Endothelial cell of umbilical vein (primary cell): Measurements from ENCODE around the gene STK24. TPM values are rescaled to one million over a fixed set of nuclear protein-coding genes. Genes with fewer than 3 reads are reported as not detected.

Source experiments
- BruUV-seq: library from RNA; stranded (reverse); fragments of 400-500 nt; replicated peaks from 2 replicates; lab custom pipeline; 2021; lab: Mats Ljungman, UMichigan
- CTCF ChIA-PET: fragments of 300-600, 350-600 bp; sonication (Branson Sonifier 250); formaldehyde crosslinking; loops from one replicate; lab custom pipeline; 2021; ENCODE audit warnings: antibody characterized with exemption, inconsistent platforms; lab: Charles Lee
- POLR2A ChIA-PET: fragments of 300-600, 350-600 bp; sonication (Branson Sonifier 250); formaldehyde crosslinking; loops from one replicate; lab custom pipeline; 2021; ENCODE audit warnings: antibody characterized with exemption, inconsistent platforms; lab: Charles Lee
- DNase-seq: peaks from one replicate; pipeline ENCODE4 v3.0.0-alpha.2; 2011; ENCODE audit warnings: low read depth, low spot score
- FAIRE-seq: peaks from 2 replicates; lab custom pipeline; 2011; peaks lifted over from hg19 to GRCh38; lab: Jason Lieb, UNC
- H2AFZ ChIP-seq: 2 replicates; pipeline ENCODE4 v1.6.0; 2012; ENCODE audit warnings: low read depth, low read length, control low read depth, inconsistent platforms
- H3K27ac ChIP-seq: 2 replicates; pipeline ENCODE4 v1.5.1; 2011; ENCODE audit warnings: low read depth, mild to moderate bottlenecking, control low read depth, low read length, moderate library complexity; ENCODE audit not compliant: insufficient read depth
- H3K27me3 ChIP-seq, 2 experiments: 2 replicates each; pipeline versions ENCODE4 v1.6.0 to v1.6.1; 2011; ENCODE audit warnings: low read length in 2 of 2, mixed read lengths in 1 of 2; ENCODE audit not compliant: control insufficient read depth in 2 of 2, insufficient read depth in 2 of 2
- H3K36me3 ChIP-seq, 2 experiments: 2 replicates in 1 of 2; 3 replicates in 1 of 2; pipeline ENCODE4 v1.5.1; 2011; ENCODE audit warnings: low read length in 2 of 2, mild to moderate bottlenecking in 1 of 2, moderate library complexity in 1 of 2; ENCODE audit not compliant: control insufficient read depth in 2 of 2, insufficient read depth in 2 of 2; ENCODE audit errors: extremely low read depth in 1 of 2
- H3K4me1 ChIP-seq: 3 replicates; pipeline ENCODE4 v1.5.1; 2011; ENCODE audit warnings: mild to moderate bottlenecking, low read length; ENCODE audit not compliant: control insufficient read depth, insufficient read depth; ENCODE audit errors: extremely low read depth
- H3K4me2 ChIP-seq: 2 replicates; pipeline ENCODE4 v1.6.1; 2011; ENCODE audit warnings: low read length, control low read depth, mixed read lengths; ENCODE audit not compliant: insufficient read depth
- H3K4me3 ChIP-seq, 3 experiments: fragments of 200-600 bp in 1 of 3; sonication (generic), shearing (Covaris generic) in 1 of 3; replicated peaks in 1 of 3; 2 replicates each; pipeline ENCODE4 v1.5.1; 2011 to 2016; ENCODE audit warnings: control low read depth in 3 of 3, low read length in 3 of 3, mild to moderate bottlenecking in 2 of 3, inconsistent platforms in 1 of 3, low read depth in 1 of 3, moderate library complexity in 1 of 3; ENCODE audit not compliant: insufficient read depth in 1 of 3
- H3K79me2 ChIP-seq: 2 replicates; pipeline ENCODE4 v1.6.0; 2012; ENCODE audit warnings: low read length, inconsistent platforms; ENCODE audit not compliant: control insufficient read depth, insufficient read depth
- H3K9ac ChIP-seq: replicated peaks from 2 replicates; pipeline ENCODE3; 2011; ENCODE audit warnings: low read length, control low read depth; ENCODE audit not compliant: insufficient read depth; ENCODE audit errors: extremely low read depth
- H3K9me1 ChIP-seq: replicated peaks from 3 replicates; pipeline ENCODE4 v1.6.0; 2011; ENCODE audit warnings: mild to moderate bottlenecking, low read length; ENCODE audit not compliant: control insufficient read depth, insufficient read depth; ENCODE audit errors: extremely low read depth
- H3K9me3 ChIP-seq: replicated peaks from 2 replicates; pipeline ENCODE4 v1.5.1; 2012; ENCODE audit warnings: low read length, inconsistent platforms; ENCODE audit not compliant: control insufficient read depth, insufficient read depth
- H4K20me1 ChIP-seq: replicated peaks from 2 replicates; pipeline ENCODE3; 2011; ENCODE audit warnings: mild to moderate bottlenecking, low read length; ENCODE audit not compliant: control insufficient read depth, insufficient read depth; ENCODE audit errors: extremely low read depth
- CTCF ChIP-seq, 2 donors: IDR thresholded peaks; 1 replicate in 1 of 2; 2 replicates in 1 of 2; pipeline ENCODE4 v1.5.1; 2011; ENCODE audit warnings: low read length in 2 of 2, mild to moderate bottlenecking in 2 of 2, moderate library complexity in 2 of 2, control low read depth in 1 of 2, inconsistent platforms in 1 of 2, low read depth in 1 of 2; ENCODE audit not compliant: insufficient read depth in 1 of 2; ENCODE audit errors: extremely low read depth in 1 of 2
- EZH2 ChIP-seq: IDR thresholded peaks from 2 replicates; pipeline ENCODE4 v1.6.1; 2012; ENCODE audit warnings: borderline replicate concordance, low read depth, mild to moderate bottlenecking, moderate library complexity, low read length, inconsistent platforms; ENCODE audit not compliant: severe bottlenecking
- FOS ChIP-seq: IDR thresholded peaks from 2 replicates; pipeline ENCODE4 v1.6.1; 2011; ENCODE audit warnings: mild to moderate bottlenecking, low read length, moderate library complexity, borderline replicate concordance; ENCODE audit not compliant: insufficient read depth
- GATA2 ChIP-seq: IDR thresholded peaks from 2 replicates; pipeline ENCODE4 v1.7.0; 2011; ENCODE audit warnings: low read depth, mild to moderate bottlenecking, moderate library complexity, mixed read lengths, low read length; ENCODE audit not compliant: insufficient read length, insufficient read depth
- JUN ChIP-seq: IDR thresholded peaks from 2 replicates; pipeline ENCODE4 v1.6.1; 2011; ENCODE audit warnings: borderline replicate concordance, low read depth; ENCODE audit not compliant: insufficient read length, insufficient read depth
- MYC ChIP-seq: IDR thresholded peaks from one replicate; pipeline ENCODE4 v1.6.1; 2011; ENCODE audit warnings: mild to moderate bottlenecking, low read depth, low read length
- POLR2A ChIP-seq: IDR thresholded peaks from 2 replicates; pipeline ENCODE4 v1.6.1; 2012; ENCODE audit warnings: low read depth, mild to moderate bottlenecking, control low read depth, low read length
- POLR2AphosphoS5 ChIP-seq: IDR thresholded peaks from 2 replicates; pipeline ENCODE4 v1.6.1; 2012; ENCODE audit warnings: low read depth, mild to moderate bottlenecking, control low read depth, low read length, moderate library complexity; ENCODE audit not compliant: insufficient read depth
- dilution Hi-C: fragments of 300-500 bp; cut with MboI; formaldehyde crosslinking; loops from one replicate; pipeline ENCODE4 v1.15.0; 2019; ENCODE audit warnings: low sequenced_read_pairs; ENCODE audit not compliant: extremely low pct_ligation_motif_present
- intact Hi-C: fragments of 100-400 bp; cut with micrococcal nuclease; formaldehyde crosslinking; loops from one replicate; pipeline ENCODE4 v1.10.0; 2022
- polyA plus RNA-seq, 4 experiments: library from polyadenylated mRNA; depleted of rRNA in 3 of 4; stranded (reverse) in 3 of 4; unstranded in 1 of 4; fragments of >200 nt; gene quantifications; 2 replicates each; pipeline versions ENCODE4 v1.2.1 to v1.2.3, GENCODE V29; 2011 to 2012; ENCODE audit warnings: missing spikeins in 1 of 4
- total RNA-seq: library from RNA; stranded (reverse); gene quantifications from 2 replicates; pipeline ENCODE4 v1.2.3, GENCODE V29; 2021
- TF ChIP-seq, protein P1 (sequence below): IDR thresholded peaks from 2 replicates; pipeline ENCODE4 v1.6.1; 2011; ENCODE audit not compliant: insufficient read depth, insufficient read length

Gene STK24
- total and polyA plus RNA-seq, 2 donors (not counting 3 experiments of a cell fraction or from before 2014, with no cell fraction given) = 43.3 to 100 TPM

DNA sequence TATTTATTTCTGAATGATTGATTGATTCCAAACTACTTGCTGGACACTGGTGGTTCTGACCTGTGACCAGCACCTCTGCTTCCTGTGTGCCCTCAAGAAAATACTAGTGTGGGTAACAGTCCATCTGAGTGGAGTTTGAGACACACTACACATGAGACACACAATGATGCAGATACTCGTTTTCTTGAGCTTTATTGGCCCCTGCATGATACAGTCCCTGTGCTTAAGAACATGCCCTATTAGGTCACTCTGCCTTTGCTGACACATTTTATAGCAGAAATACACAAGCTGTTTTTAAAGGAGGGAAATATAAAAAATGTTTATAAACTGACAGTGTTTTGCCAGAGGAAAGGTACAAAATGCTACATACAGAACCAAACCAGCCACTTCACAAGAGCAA, 126.9 kb downstream of the STK24 start:
- H3K27ac ChIP-seq = no peak overlapping the region
- H2AFZ ChIP-seq = no peak overlapping the region
- no TSS peak for BruUV-seq
- no peaks in the 10 kb centered on the region for H3K9me1 ChIP-seq
- peaks cover 4 to 32% of the 10 kb centered on the region in 2 experiments for H3K36me3 ChIP-seq
- no peaks in the 10 kb centered on the region for H4K20me1 ChIP-seq
- H3K9ac ChIP-seq = no peak overlapping the region
- intact Hi-C loops = no loop called here
- H3K4me3 ChIP-seq = no peak overlapping the region
- dilution Hi-C loops = no loop called here
- CTCF ChIA-PET = interaction anchor here (0.6 to 3.0 kb wide), 6 partner anchors 16 to 223 kb away, joined by 3 to 19 read pairs (median 6); no protein-coding TSS in a partner anchor
- no peak for TF ChIP-seq FOS
- TF ChIP-seq EZH2 = no peak
- TF ChIP-seq JUN = no peak
- no peaks in the 10 kb centered on the region for H3K27me3 ChIP-seq
- H3K4me2 ChIP-seq = no peak overlapping the region
- H3K79me2 ChIP-seq = no peaks in the 10 kb centered on the region
- FAIRE-seq = peak; percentile 4
- no peaks in the 10 kb centered on the region for H3K9me3 ChIP-seq
- no peak for DNase-seq
- POLR2A ChIA-PET = interaction anchor here (1.8 kb wide), 1 partner anchor 128 kb away, joined by 4 read pairs; no protein-coding TSS in a partner anchor
- no peaks in the 10 kb centered on the region for H3K4me1 ChIP-seq

- DNase-seq = no peak
- BruUV-seq = TSS peak; percentile 44
- Histone ChIP-seq H3K4me1 (no peaks in the 10 kb centered on the region), H3K27me3 (no peaks in the 10 kb centered on the region), H4K20me1 (no peaks in the 10 kb centered on the region), H3K4me3 (no peak overlapping the region), H3K36me3 (peaks cover 4 to 32% of the 10 kb centered on the region in 2 experiments), H2AFZ (no peak overlapping the region), H3K9me1 (no peaks in the 10 kb centered on the region), H3K9me3 (no peaks in the 10 kb centered on the region), H3K27ac (no peak overlapping the region), H3K4me2 (no peak overlapping the region), H3K79me2 (no peaks in the 10 kb centered on the region), H3K9ac (no peak overlapping the region)
- ChIA-PET POLR2A (no interaction called here), CTCF (interaction anchor here (2.7 to 3.0 kb wide), 2 partner anchors 204 to 224 kb away, joined by 12 to 19 read pairs; no protein-coding TSS in a partner anchor)
- TF ChIP-seq FOS (no peak), JUN (no peak), GATA2 (no peak), POLR2AphosphoS5 (no peak), MYC (no peak), POLR2A (no peak), EZH2 (no peak), CTCF (IDR thresholded peaks at IDR 0.05; ENCODE audit: extremely low read depth in 1 of 2, insufficient read depth in 1 of 2, low read depth in 1 of 2, low read length in 2 of 2) (no peak)
- TF ChIP-seq, protein P1, sequence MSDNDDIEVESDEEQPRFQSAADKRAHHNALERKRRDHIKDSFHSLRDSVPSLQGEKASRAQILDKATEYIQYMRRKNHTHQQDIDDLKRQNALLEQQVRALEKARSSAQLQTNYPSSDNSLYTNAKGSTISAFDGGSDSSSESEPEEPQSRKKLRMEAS = no peak
- no peak for FAIRE-seq
- dilution Hi-C loops = loop anchor here (25.0 kb wide), 1 partner anchor 213 kb away; no protein-coding TSS in a partner anchor
- intact Hi-C loops = loop anchor here (5.0 kb wide), 1 partner anchor 592 kb away; no protein-coding TSS in a partner anchor
Observed at GRCh38 chr13:98449273-98449672, 127.6 kb downstream of the STK24 start.
